ENCODE results near the gene MTG2.

MTG2 gene

DNA sequence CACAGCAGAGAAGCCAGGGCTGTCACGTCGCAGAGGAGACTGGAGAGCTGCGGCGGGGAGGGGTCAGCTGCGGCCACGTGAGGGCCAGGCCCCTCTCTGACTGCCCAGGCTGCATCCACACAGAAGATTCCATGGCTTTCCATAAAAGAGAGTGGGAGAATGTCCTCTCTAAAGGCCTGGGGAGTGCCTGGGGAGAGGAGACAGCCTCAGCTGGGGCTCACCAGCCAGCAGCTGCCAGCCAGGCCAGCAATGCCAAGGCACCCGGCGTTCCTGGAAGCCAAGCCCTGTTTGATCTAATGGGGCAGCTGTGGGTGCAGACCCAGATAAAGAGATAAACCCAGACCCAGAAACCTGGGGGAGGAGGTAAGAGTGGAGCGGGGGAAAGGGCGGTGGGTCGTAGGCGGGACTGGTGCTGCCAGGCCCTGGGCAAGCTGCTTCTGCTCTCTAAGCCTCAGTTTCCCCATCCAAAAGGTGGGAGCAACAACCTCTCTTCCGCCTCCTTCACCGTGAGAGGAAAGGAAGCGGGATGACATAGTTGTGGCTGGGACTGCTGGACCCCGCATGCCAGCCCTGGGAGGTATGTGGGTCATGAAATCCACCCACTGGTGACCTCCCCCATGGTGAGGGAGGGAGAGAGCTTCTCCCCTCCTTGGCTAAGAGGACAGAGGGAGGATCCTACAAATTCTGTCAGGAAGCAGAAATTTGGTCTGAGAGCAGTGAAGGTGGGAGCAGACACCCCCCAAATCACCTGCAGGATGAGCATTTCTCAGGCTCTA, 52.4 kb downstream of the MTG2 start:
- no peak overlapping the region for H3K4me3 ChIP-seq (ENCODE audit: low read length)
- no peak for DNase-seq (ENCODE audit: low read depth)
- TF ChIP-seq, protein P1, sequence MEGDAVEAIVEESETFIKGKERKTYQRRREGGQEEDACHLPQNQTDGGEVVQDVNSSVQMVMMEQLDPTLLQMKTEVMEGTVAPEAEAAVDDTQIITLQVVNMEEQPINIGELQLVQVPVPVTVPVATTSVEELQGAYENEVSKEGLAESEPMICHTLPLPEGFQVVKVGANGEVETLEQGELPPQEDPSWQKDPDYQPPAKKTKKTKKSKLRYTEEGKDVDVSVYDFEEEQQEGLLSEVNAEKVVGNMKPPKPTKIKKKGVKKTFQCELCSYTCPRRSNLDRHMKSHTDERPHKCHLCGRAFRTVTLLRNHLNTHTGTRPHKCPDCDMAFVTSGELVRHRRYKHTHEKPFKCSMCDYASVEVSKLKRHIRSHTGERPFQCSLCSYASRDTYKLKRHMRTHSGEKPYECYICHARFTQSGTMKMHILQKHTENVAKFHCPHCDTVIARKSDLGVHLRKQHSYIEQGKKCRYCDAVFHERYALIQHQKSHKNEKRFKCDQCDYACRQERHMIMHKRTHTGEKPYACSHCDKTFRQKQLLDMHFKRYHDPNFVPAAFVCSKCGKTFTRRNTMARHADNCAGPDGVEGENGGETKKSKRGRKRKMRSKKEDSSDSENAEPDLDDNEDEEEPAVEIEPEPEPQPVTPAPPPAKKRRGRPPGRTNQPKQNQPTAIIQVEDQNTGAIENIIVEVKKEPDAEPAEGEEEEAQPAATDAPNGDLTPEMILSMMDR (IDR thresholded peaks at IDR 0.05; ENCODE audit: insufficient read depth, low read depth, low read length, missing control alignments) = no peak

DNA sequence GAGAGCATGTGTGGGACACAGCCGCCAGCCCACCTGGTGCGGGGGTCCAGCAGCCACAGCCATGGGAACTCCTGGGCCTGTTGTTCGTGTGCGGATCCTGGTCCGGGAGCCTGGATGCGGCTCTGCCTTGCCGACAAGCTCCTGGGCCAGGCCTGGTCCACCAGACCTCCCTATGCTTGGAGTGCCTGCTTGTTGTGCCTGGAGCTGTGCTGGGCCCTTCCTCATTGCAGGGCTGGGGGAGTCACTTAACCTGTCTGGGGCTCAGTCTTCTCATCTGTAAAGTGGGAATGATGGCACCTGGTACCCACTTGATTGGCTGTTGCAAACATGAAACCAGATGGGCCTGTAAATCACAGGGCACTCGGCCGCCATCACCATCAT, 52.9 kb downstream of the MTG2 start:
- TF ChIP-seq, protein P1 (IDR thresholded peaks at IDR 0.05; ENCODE audit: insufficient read depth, low read depth, low read length, missing control alignments) = no peak
- H3K4me3 ChIP-seq (ENCODE audit: low read length) = no peak overlapping the region

DNA sequence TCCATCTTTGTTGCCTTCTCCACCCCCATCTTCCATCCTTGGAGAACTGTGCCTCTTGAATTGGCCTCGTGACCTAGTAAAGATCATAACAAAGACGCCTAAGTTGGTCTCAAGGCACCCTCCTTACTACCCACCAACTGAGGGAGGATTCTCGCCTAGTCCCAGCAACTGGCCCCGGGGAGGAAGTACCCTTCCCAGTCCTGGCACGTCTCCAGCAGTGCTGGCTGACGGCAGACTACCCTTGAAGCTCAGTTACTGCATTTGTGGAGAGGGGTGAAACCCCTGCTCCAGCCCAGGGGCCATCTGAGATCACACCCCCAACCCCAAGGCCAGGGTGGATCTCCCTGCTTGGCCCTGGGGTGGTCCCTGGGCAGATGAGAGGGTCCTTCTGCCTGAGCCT, 53.4 kb downstream of the MTG2 start:
- H3K4me3 ChIP-seq (ENCODE audit: low read length) = no peak overlapping the region
- no peak for DNase-seq (ENCODE audit: low read depth)
- TF ChIP-seq, protein P1 (IDR thresholded peaks at IDR 0.05; ENCODE audit: insufficient read depth, low read depth, low read length, missing control alignments) = no peak

More for the DNA sequence above, 52.9 kb downstream of the MTG2 start:
- DNase-seq (ENCODE audit: low read depth) = no peak

DNA sequence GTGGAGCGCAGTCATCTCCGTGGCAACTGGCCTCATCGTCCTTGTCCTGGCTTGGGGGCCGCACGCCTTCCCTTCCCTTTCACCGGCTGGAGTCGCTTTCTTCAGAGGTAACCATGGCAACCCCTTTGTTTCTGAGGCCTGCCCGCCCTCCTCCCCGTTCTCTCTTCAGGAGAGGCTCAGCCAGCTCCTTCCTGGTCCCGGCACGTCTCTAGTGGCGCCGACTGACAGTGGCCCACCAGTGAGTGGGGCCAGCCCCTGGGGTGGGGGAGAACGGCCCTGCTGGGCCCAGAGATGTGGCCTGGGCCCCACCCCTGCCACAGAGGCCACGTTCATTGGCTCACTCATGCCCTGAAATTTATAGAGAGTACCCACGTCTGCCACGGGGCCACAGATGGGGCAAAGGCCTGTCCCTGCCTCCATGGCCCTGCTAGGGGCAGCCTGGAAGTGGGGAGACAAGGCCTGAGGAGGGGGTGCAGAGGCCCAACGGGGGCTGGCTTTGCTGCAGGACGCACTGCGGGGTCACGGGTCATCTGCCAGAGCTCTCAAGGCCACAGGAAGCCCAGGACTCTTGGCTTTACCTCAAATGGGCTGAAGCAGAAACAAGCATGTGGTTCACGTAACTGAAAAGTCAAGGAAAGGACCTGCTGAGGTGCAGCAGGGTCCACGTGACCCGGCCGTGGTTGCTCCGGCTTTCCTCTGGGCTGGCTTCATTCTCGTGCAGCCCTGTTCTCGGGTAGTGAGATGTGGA, 54.1 kb downstream of the MTG2 start:
- TF ChIP-seq, protein P1 (IDR thresholded peaks at IDR 0.05; ENCODE audit: insufficient read depth, low read depth, low read length, missing control alignments) = no peak
- no peak overlapping the region for H3K4me3 ChIP-seq (ENCODE audit: low read length)
- no peak for DNase-seq (ENCODE audit: low read depth)

DNA sequence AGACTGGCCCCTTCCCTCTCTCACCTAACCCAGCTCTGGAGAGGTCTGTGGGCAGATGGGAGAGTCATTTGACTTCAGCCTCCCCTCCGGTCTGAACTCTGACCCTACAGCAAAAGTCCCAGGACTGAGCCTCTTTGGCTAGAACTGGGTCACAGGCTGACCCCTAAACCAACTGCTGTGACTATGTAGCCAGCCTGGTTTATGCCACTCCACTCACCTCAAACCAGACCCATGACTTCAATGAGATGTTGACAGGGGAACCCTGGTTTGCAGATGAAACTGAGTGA, 54.6 kb downstream of the MTG2 start:
- no peak overlapping the region for H3K4me3 ChIP-seq (ENCODE audit: low read length)
- no peak for DNase-seq (ENCODE audit: low read depth)
- TF ChIP-seq, protein P1 (IDR thresholded peaks at IDR 0.05; ENCODE audit: insufficient read depth, low read depth, low read length, missing control alignments) = no peak

DNA sequence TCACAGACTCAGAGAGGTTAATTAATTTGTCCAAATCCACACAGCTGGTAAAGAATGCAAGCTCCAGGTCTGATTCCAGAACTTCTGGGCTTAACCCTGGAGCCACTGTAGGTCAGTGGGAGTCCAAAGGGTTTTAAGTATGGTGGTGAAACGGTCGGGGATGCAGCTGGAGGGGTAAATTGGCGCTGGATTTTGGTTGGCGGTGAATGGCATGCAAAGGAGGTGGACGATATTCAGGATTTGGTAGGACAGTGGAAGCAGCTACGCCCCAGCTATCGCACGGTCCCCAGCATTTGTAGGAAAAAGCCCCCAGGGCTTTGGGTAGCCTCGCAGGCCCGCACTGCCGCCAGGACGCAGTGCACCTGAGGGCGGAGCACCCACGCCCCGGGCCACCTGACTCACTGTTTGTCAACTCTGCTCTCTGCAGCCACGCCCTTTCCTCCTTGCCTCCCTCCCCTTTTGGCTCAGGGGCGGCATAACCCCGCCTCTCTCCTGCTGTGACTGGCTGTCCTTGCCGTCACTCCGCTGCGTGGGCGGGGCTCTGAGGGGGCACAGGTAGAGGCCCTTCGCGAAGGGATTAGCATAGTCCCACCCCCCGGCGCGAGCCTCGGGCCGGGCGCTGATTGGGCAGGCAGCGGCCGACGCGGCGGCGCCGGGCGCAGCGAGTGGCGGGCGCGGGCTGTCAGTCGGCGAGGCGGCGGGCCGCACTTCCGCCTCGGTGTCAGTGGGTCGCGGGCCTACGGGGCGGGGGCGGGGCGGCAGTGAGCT, 55.2 kb downstream of the MTG2 start, which contains the start of gene OSBPL2:
Gene OSBPL2, plus strand, starts transcription at position 721 of the 768 bp plus-strand sequence. CDS start 17,664 bp downstream, outside the sequence.
- DNase-seq (ENCODE audit: low read depth) = peak; percentile 99
- TF ChIP-seq, protein P1 (IDR thresholded peaks at IDR 0.05; ENCODE audit: insufficient read depth, low read depth, low read length, missing control alignments) = no peak
- H3K4me3 ChIP-seq (ENCODE audit: low read length) = peak within 1 kb of the TSS; percentile 78

Measured in epithelial cell of esophagus (primary cell).